ENCODE results near the gene ITGA8.
A peak's percentile ranks its signal among the peaks of the same experiment; 100 is the strongest.
"Not testable (repeated sequence)": the region's sequence is repeated elsewhere in the genome, so short reads cannot be mapped to it uniquely, and the experiment has no call there.

The ITGA8 gene

GRCh38 chr10:15719899-15720634 lies at the start of gene ITGA8:
Gene ITGA8, minus strand, starts transcription at chr10:15719922. Its CDS starts 151 bp downstream, at chr10:15719771.
- no peak for DNase-seq (ENCODE audit: low read depth, low spot score)

GRCh38 chr10:15764892-15765454 lies 45.3 kb upstream of the ITGA8 start:
- Histone ChIP-seq H3K9ac (ENCODE audit: insufficient read length, low read depth) (no peak overlapping the region), H3K4me3 (ENCODE audit: insufficient read length, low read depth) (no peak overlapping the region), H3K9me3 (ENCODE audit: insufficient read depth, low read length) (no peaks in the 10 kb centered on the region), H3K36me3 (ENCODE audit: insufficient read depth, insufficient read length, low read length) (no peaks in the 10 kb centered on the region), H3K4me1 (ENCODE audit: insufficient read depth, insufficient read length) (no peaks in the 10 kb centered on the region), H3K27me3 (ENCODE audit: insufficient read depth, insufficient read length) (no peaks in the 10 kb centered on the region)
- no peak for DNase-seq (ENCODE audit: low read depth, low spot score)
- TF ChIP-seq YY1 (IDR thresholded peaks at IDR 0.05; ENCODE audit: insufficient read depth, insufficient read length) (no peak), SUZ12 (IDR thresholded peaks at IDR 0.05; ENCODE audit: extremely low read depth, insufficient read depth, insufficient read length) (no peak), ZNF274 (IDR thresholded peaks at IDR 0.05; ENCODE audit: low read depth, low read length) (no peak)

More at GRCh38 chr10:15719899-15720634, at the start of gene ITGA8:
- no peaks in the 10 kb centered on the region for H3K4me1 ChIP-seq (ENCODE audit: insufficient read depth, insufficient read length)
- no peaks in the 10 kb centered on the region for H3K9me3 ChIP-seq (ENCODE audit: insufficient read depth, low read length)
- H3K27me3 ChIP-seq (ENCODE audit: insufficient read depth, insufficient read length): peaks cover 23% of the 10 kb centered on the region
- no peaks in the 10 kb centered on the region for H3K36me3 ChIP-seq (ENCODE audit: insufficient read depth, insufficient read length, low read length)
- H3K9ac ChIP-seq (ENCODE audit: insufficient read length, low read depth): peak within 1 kb of the TSS; percentile 67
- peak within 1 kb of the TSS; percentile 36 for H3K4me3 ChIP-seq (ENCODE audit: insufficient read length, low read depth)
- TF ChIP-seq YY1 (IDR thresholded peaks at IDR 0.05; ENCODE audit: insufficient read depth, insufficient read length) (no peak), SUZ12 (IDR thresholded peaks at IDR 0.05; ENCODE audit: extremely low read depth, insufficient read depth, insufficient read length) (no peak), ZNF274 (IDR thresholded peaks at IDR 0.05; ENCODE audit: low read depth, low read length) (no peak)

GRCh38 chr10:15763006-15763405 lies 43.3 kb upstream of the ITGA8 start:
- TF ChIP-seq YY1 (IDR thresholded peaks at IDR 0.05; ENCODE audit: insufficient read depth, insufficient read length) (no peak), ZNF274 (IDR thresholded peaks at IDR 0.05; ENCODE audit: low read depth, low read length) (no peak), SUZ12 (IDR thresholded peaks at IDR 0.05; ENCODE audit: extremely low read depth, insufficient read depth, insufficient read length) (no peak)
- H3K4me3 ChIP-seq (ENCODE audit: insufficient read length, low read depth): no peak overlapping the region
- H3K4me1 ChIP-seq (ENCODE audit: insufficient read depth, insufficient read length): no peaks in the 10 kb centered on the region
- H3K27me3 ChIP-seq (ENCODE audit: insufficient read depth, insufficient read length): no peaks in the 10 kb centered on the region
- H3K9ac ChIP-seq (ENCODE audit: insufficient read length, low read depth): no peak overlapping the region
- H3K36me3 ChIP-seq (ENCODE audit: insufficient read depth, insufficient read length, low read length): no peaks in the 10 kb centered on the region
- H3K9me3 ChIP-seq (ENCODE audit: insufficient read depth, low read length): no peaks in the 10 kb centered on the region
- no peak for DNase-seq (ENCODE audit: low read depth, low spot score)

GRCh38 chr10:15762239-15762638 lies 42.5 kb upstream of the ITGA8 start:
- DNase-seq (ENCODE audit: low read depth, low spot score); H3K4me3 ChIP-seq (ENCODE audit: insufficient read length, low read depth); H3K9me3 ChIP-seq (ENCODE audit: insufficient read depth, low read length); H3K9ac ChIP-seq (ENCODE audit: insufficient read length, low read depth); H3K4me1 ChIP-seq (ENCODE audit: insufficient read depth, insufficient read length); H3K36me3 ChIP-seq (ENCODE audit: insufficient read depth, insufficient read length, low read length); H3K27me3 ChIP-seq (ENCODE audit: insufficient read depth, insufficient read length): not testable (repeated sequence)

- not testable (repeated sequence) for H3K27me3 ChIP-seq (ENCODE audit: insufficient read depth, insufficient read length); H3K36me3 ChIP-seq (ENCODE audit: insufficient read depth, insufficient read length, low read length); H3K9me3 ChIP-seq (ENCODE audit: insufficient read depth, low read length); H3K9ac ChIP-seq (ENCODE audit: insufficient read length, low read depth); H3K4me3 ChIP-seq (ENCODE audit: insufficient read length, low read depth); H3K4me1 ChIP-seq (ENCODE audit: insufficient read depth, insufficient read length); DNase-seq (ENCODE audit: low read depth, low spot score)
These were observed 41.5 kb upstream of the ITGA8 start for GRCh38 chr10:15761224-15761623.

GRCh38 chr10:15760681-15761080 lies 41.0 kb upstream of the ITGA8 start:
- Histone ChIP-seq H3K9me3 (ENCODE audit: insufficient read depth, low read length) (no peaks in the 10 kb centered on the region), H3K9ac (ENCODE audit: insufficient read length, low read depth) (no peak overlapping the region), H3K36me3 (ENCODE audit: insufficient read depth, insufficient read length, low read length) (no peaks in the 10 kb centered on the region), H3K4me1 (ENCODE audit: insufficient read depth, insufficient read length) (no peaks in the 10 kb centered on the region), H3K27me3 (ENCODE audit: insufficient read depth, insufficient read length) (no peaks in the 10 kb centered on the region), H3K4me3 (ENCODE audit: insufficient read length, low read depth) (no peak overlapping the region)
- no peak for TF ChIP-seq ZNF274 (IDR thresholded peaks at IDR 0.05; ENCODE audit: low read depth, low read length)
- no peak for TF ChIP-seq SUZ12 (IDR thresholded peaks at IDR 0.05; ENCODE audit: extremely low read depth, insufficient read depth, insufficient read length)
- no peak for TF ChIP-seq YY1 (IDR thresholded peaks at IDR 0.05; ENCODE audit: insufficient read depth, insufficient read length)
- no peak for DNase-seq (ENCODE audit: low read depth, low spot score)

GRCh38 chr10:15759265-15759664 lies 39.5 kb upstream of the ITGA8 start:
- TF ChIP-seq ZNF274 (IDR thresholded peaks at IDR 0.05; ENCODE audit: low read depth, low read length) (no peak), SUZ12 (IDR thresholded peaks at IDR 0.05; ENCODE audit: extremely low read depth, insufficient read depth, insufficient read length) (no peak), YY1 (IDR thresholded peaks at IDR 0.05; ENCODE audit: insufficient read depth, insufficient read length) (no peak)
- Histone ChIP-seq H3K9ac (ENCODE audit: insufficient read length, low read depth) (no peak overlapping the region), H3K4me3 (ENCODE audit: insufficient read length, low read depth) (no peak overlapping the region), H3K36me3 (ENCODE audit: insufficient read depth, insufficient read length, low read length) (no peaks in the 10 kb centered on the region), H3K9me3 (ENCODE audit: insufficient read depth, low read length) (no peaks in the 10 kb centered on the region), H3K27me3 (ENCODE audit: insufficient read depth, insufficient read length) (no peaks in the 10 kb centered on the region), H3K4me1 (ENCODE audit: insufficient read depth, insufficient read length) (no peaks in the 10 kb centered on the region)
- DNase-seq (ENCODE audit: low read depth, low spot score): no peak

All from NT2/D1 (cell line).